Activated CD8-positive, alpha-beta memory T cell treated with anti-CD3 and anti-CD28 coated beads for 24 hours (primary cell): ENCODE results near the gene ZIC4.

ENCODE experiments used
- DNase-seq: peaks from one replicate; pipeline ENCODE4 v3.0.0-alpha.2; 2020

Gene ZIC4

DNA sequence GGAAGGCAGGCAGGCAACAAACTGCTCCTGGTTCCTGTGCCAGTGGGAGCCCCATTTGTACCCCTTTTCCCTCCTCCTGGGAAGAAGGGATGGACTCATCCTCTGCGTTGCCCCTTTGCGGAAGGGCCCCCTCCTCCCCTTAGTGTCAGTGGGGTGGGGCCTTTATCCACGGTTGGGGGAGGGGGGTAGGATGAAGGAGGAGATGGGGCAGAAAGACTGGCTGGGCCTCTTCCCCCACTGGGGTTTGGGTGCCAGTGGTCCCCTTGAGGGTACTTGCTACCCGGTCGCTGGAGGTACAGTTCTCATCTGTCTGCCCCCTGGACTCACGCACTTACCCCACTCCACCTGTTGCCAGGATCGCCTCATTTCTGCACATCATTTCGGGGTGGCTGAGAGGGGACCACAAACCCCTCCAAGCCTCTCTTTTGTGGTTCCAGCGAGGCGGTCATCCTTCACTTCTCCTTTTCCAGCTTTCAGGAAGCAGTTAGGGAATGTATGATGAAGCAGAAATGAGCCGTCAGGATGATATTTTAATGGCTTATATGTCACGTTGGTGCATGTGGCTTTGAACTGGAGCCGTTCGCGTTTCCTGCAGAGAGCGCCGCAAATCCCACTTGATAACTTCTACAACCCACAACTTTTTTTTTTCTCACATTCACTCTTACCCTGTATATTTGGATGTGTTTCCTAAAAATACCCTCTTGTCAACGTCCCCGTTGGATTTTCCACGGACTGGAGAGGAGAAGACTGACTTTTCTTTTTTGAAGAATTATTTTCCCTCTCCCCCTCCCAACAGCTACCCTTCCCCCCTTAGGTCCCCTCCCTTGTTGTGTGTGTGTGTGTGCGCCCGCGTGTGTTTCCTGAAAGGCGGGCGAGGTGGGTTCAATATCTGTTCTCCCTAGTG, at the start of gene ZIC4:
TSS of gene ZIC4 (minus strand) at position 516 of the 904 bp plus-strand sequence. CDS start 3,746 bp downstream, outside the sequence.
- DNase-seq = no peak

DNA sequence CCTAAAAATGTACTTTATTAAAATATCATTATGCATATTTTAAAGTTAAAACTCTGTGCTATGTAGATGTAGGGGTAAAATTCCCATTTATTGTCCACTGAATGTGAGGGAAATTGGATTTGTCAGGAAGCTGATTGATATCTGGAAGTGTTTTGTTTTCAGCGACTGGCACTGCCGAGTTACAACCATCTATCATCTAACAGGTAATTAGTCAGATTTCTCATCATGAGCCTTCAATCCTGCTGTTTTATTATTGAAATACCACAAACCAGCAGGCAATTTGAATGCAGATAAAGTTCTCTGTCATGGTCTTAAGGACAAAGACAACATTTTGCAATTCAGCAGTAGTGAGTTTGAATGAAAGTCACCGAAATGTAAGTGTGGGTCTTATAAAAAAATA, 43.3 kb upstream of the ZIC4 start:
- DNase-seq = no peak

DNA sequence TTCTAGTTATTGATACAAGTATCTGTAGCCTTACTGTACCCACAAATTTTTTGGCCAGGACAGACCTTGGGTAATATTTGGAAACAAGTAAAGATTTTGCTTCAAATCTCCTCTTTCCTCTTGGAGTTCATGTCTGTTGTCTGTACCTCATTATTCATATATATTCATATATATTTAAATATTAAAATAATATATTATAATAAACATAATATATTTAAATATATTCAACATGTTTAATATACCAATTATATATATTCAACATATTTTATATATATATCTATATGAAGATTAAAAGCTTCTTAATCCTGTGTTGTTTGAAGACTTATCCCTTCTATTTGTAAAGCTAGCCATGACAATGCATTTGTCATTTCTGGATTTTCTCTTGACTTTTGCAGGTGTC, 40.9 kb upstream of the ZIC4 start:
- no peak for DNase-seq

DNA sequence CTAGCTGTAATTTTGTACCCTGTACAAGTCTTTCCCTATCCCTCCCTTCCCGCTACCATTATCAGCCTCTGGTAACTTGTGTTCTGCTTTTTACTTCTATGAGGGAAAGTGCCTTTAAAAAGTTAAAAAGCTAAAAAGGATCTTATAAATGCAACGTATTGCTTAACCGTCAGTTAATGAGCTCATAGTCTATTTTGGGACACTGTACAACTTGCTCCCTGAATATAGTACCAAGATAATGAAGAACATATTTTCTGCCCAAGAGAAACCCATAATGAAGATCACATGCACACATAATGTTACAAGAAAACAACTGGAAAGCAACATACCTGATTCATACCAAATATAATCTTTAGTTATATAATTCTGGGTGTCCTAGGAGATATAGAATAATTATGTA, 25.4 kb upstream of the ZIC4 start:
- no peak for DNase-seq

DNA sequence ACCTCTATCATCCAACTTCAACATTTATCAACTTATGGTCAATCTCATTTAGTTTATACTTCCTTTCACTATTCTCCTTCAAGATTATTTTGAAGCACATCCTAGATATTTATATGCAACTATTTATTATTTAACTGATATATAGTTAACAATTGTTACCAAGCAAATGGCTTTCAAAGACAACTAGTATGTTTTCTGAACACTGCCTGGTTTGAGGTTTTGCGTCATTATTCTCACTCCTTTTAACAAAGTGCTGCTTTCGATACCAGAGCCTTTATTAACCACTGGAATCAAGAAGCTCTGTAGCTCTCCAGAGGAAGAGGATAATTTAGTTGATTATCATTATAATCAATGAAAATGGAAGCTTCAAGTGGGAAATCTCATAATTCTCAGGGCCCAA, 22.4 kb upstream of the ZIC4 start:
- no peak for DNase-seq

DNA sequence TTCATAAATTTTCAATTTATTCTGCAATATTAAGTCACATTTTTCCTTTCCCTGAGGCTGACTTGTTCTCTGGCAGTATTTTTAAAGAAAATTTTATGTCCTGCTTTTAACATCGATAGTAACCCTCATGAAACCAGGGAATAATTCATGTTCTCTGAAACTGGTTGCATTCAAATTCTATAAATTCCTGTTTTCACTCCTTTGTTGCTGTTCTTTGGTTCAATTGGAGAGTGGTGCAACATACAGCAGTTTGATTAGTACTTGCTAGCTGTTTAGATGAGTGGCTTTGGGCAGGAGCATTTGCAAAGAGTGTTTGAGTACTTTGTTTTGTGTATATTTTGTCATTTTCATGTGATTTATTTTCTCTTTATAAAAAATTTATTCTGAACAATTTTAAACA, 22.0 kb upstream of the ZIC4 start:
- no peak for DNase-seq

DNA sequence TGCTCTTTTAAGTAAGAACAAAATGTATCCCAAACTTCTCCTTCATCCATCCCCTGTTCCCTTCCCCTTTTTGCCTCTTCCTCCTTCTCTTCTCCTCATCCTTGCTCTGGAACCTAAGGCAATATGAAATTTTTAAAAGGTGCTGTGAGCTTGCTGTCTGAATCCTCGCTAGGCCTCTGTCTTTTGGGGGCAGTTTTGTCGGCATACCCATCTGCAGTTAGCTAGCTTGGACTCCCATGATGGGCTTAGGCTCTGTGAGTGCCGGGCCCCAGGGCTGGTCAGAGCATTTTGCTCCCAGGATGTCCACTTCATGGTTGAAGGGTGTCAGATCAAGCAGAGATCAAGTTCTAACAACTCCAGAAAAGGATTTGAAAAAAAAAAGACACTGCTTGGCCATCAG, 21.4 kb upstream of the ZIC4 start:
- no peak for DNase-seq

DNA sequence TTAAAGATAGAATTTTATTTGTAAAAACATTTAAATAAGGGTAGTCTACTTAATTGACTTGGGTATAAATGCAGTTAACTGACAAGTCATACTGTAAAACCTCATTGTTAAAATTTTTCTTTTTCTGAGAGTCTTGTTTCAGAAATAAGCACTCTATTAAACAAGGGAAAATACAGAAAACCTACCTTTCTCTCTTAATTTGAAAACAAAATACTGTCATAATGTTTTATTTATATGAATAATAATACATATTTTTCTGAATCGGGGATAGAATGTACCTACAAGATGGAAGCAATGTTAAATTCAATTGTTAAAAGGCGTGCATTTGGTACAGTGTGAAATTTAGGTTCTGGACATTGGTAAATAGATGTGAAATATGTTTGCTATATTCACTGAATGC, 20.6 kb upstream of the ZIC4 start:
- no peak for DNase-seq

DNA sequence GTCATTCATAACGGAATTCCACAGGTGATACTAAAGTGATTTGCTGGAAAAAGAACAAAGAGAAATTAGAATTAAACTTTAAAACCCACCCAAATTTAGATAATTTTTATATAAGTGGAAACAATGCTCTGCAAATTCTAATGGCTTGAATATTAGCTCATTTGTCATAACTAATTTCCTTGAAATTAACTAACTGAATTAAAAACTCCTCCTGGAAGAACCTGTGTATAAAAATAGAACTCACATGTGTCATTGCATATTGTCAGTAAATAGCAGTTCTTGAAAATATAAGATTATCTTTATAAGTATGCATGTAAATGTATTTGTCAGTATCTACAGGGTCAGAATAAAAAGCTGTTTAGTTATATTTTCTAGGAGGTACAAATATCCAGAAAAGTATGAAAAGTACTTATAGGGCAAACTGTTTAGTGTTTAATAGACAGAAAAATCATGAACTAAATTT, 19.1 kb upstream of the ZIC4 start:
- no peak for DNase-seq

DNA sequence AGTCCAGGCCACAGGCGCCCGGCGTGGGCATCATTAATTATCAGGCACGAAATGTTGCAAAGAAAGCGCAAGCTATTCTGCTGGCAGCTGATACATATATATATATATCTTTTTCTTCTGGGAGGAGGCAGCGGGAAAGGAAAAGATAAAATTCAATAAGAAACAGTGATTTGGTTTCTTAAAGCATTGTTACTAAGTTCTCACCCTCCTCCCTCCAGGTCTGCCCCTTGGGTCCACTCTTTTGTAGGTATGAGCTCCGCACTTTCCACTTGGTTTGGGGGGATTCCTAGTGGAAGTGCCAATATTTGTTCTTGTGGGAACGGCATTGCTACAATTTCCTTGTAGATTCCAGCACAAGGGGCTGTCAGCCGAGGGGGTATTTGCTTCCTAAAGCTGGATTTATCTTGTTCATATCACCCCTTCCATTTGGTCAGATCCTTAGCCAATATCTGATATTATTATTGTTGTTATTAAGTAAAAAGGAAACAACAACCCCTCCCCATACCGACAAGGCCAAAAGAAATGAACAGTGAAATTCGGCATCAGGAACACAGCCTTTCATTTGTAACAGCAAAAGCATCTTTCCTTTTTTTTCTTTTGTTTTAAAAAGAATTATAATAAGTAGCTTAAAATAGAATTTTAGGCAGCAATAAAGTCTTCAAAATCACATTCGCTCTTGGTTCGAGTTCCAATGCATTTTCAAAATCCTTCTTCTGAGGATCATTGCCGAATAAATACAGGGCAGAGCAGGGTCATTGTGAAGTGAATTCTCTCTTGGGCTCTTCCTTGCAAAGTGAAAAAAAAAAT, 18.4 kb upstream of the ZIC4 start:
- no peak for DNase-seq

DNA sequence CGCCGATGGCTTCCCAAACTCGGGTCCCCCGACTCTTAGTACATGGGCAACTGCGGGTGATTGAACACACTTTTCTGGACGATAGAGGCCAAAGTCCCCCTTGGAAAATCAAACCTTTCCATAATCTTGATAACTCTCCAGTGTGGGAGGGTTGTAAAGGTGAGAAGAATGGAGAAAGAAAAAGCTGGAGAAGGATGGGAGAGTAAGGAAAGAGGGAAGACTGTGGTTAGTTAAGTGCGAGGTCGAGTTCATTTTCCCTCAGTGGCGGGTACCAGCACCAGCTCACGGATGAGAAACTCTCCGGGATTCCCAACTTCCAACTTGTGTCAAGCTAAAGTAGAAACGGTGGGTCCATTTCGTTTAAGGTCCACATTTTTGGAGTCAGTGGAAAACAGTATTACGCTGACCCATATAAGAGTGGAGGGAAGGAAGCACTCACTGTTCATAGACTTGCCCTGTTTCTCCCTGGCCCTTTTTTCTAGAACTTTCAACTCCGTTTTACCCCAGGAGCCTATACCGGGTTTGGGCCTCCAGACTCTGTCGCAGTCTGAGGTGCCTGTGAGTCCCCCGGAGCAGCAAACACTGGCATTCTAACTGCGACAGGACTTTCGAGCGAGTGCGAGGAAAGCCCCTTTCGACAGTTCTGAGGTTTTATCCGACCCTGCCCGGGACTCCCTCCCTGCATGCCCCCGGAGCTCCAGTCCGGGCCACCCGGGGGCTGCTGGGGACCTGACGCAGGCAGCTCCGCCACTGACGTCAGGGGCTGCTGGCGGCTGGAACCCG, 17.6 kb upstream of the ZIC4 start:
- DNase-seq = no peak

DNA sequence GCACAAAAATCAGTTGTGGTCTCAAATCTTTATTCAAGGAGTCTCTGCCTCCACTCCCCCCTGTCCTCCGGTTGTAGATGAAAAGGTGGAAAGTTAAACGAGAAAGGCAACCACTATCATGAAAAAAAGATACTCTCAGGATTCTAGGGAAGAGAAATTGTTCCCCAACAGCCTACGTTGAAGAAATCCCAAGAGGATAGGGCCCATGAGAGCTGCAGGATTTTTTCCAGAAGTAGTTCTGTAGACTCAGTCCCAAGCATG, 17.1 kb upstream of the ZIC4 start:
- no peak for DNase-seq

DNA sequence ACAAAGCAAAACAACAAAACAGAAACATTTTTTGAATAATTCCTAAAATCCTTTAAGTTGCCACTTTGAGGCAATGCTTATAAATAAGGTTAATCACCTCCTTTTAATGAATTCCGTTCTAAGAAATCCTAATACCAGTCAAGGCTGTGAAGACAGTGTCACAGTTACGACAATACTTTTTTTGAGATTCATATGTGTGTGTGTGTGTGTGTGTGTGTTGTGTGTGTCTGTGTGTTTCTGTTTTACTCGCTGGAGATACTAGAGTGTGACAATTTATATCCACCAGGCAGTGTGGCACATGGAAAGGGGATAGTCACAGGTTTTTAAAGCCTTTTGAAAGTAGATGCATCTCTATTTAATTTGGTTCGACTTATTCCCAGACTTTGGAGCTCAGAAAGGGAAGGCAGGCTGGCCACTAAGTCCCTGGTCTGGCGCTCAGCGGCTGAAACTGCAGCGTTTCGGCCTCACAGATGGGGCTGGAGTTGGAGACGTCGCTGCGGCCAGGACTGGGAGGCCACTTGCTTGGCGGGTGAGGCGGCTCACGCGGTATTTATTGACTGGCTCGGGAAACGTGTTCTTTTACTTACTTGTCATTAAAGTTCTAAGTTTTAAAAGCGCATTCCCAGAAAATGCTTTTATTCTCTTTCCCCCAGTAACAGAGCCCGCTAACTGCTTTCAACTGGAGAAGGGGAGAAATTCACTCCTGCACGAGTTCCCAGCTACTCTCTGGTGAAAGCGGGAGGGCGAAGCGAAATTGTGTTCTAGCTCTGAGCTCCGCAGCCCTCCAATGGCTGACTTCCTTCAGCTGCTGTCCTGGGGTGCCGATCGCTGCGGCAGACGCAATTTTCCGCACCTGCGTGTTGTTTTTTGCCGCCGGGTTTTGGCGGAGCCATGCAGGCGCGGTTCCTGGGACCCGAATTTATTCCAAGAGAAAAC, 16.5 kb upstream of the ZIC4 start:
- no peak for DNase-seq

DNA sequence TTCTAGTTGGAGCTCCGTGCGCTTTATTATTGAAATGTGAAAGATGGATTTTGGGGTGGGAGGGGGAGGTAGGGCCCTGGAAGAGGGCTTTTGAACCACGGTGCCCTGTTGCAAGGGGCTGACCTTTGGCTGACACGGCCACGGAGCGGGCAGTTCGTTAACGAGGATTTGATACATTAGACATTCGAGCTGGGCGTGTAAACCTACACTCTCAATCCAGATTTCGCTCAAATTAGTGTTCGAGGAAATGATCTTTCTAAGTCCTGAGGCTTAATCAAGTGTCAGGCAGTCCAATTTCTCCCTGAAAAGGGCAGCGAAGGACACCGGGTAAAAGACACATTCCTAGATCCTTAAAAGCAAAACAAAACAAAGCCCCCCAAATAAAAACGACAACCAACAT, 15.9 kb upstream of the ZIC4 start:
- DNase-seq = no peak

DNA sequence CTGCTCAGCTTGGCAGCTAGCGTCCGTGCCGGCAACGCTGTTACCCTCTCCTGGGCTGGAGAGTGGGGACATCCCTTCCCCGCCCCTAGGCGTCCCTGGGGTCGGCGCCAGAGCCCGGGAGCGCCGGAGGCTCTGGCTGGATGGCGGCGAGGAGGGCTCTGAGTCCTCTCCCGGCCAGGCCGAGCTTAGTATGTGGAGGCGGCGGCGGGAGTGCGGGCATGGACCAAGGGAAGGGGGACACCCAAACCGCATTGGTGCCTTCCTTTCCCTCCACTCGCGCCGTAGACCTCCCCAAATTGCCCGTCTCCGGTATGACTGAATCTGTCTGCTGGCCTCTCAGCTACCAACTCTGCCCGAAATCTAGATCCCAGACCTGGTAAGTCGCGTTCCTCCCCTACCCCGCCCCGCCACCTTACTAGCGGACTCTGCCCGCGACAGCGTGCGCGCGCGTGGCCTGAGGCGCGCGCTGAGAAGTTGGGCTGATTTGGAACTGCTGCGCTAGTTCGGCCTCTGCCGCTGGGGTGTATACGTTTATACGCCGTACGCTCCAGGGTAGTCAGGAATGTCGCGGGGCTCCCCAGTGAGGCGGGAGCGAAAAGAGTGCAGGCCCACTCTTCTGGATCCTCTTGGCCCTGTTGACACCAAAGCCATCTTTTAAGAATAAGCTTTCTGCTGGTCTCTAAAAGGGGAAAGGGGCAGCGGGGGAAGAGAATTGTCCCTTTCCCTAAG, 15.0 kb upstream of the ZIC4 start:
- no peak for DNase-seq

DNA sequence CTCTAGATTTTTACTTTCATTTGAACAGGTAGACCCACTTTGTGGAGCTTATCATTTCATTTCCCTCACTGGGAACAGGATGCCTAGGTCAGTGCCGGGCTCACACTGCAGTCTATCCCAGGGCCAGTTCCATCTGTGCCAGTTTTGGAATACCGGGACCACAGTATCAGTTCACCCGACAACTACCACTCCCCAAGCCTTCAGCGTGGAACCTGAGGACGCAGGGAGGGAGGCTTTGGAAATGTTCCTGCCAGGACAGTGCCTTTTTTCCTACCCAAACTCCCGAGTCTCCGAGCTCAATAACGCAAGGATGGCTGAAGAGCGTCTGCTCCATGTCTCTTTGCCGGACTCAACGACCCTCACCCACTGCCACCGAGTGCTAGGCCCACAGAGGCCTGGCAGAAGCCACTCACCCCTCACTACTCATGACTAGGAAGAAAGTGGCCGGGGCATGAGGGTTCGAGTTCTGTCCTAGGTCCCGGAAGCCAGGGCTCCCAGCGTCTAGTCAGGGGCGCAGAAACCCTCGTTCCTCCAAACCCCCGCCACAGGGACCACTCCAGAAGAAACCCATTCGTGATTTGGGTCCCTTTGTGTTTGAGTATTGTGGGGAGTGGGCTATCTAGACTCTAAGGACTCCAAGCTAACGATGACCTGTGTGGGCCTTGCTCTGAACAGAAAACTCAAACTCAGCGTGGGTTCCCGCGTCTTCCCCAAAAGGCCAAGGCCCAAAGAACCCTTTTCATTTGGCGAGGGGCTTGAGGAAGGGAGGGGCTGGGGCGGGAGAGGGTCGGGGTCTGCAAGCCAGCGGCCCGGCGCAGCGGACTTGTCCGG, 14.2 kb upstream of the ZIC4 start:
- DNase-seq = no peak

DNA sequence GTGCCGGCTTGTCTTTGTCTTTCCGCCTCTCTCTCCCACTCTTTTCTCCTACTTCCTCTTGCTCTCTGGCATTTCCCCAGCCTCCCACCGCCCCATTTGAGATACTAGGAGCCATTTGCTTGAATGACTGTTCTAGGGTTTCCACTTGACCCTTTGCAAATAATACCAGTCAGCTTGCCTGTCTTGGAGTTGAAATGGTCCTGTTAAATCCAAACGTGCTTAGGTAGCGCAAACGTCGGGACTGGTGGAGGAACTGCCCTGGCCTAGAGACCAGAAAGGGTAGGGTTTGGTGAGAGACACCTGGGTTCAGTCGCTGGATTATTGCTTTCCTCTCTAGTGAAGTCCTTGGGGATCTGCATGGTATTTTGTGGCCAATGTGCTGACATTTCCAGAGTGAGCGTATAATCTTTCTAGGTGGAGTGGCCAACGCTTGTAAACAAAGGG, 13.5 kb upstream of the ZIC4 start:
- DNase-seq = no peak

DNA sequence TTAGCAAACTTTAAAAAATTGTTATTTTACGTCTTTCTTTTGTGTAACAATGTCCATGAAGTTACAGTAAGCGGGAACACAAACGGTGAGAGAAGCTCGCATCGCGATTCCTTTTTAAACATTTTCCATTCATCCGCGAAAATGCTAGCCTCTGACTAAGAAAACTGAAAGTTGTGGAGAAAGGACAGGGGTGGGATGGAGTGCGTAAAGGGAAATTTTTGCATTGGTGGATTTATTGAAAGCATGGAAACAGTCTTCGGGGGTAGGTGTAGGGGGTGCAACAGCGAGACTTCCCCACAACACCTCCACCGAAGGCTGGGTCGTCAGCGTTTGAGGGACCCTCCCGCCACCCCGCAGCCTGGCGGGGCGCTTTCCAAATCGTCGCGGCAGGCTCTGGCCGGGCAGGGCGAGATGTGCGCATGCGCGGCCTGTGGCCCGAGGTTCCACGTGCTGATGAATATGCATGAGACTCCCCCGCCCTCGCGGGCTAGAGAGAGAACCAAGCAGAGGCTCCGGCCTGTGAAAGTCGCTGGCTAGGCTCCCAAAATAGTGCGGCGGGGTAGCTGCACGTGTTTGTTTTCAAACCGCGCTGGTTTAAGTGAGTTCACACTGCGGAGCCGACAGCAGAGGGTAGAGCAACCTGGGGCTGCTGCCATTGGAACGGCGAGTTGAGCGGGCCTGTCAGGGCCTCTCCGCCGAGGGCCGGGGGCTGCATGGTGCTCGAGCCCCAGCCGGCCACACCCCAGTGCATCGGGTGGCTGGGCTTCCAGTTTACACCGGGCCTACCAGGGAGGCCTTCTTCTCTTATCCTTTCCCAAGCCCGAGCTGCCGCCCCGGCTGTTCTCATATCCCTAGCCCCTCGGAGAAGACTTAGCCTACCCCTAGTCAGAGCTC, 12.7 kb upstream of the ZIC4 start:
- DNase-seq = no peak

DNA sequence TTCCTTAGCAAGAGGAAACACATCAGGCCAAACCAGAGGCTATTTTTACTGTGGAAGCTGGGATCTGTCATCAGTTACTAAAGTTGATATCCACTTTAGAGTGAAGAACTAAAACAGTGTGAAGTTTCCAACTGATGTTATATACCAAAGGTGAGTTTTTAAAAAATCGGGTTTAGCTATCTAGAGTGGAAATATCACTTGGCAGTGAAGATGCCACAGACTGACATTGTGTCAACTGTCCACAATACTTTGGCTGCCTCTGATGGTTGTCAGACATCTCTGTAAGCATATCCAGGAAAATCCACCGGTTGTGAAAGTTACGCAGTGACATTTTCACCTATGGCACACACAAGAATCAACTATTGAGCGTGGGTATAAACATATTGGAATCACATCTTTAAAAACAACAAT, 12.0 kb upstream of the ZIC4 start:
- no peak for DNase-seq
